GM23248 (cell line): ENCODE data around the gene PCA3.

Experiments
- EZH2 ChIP-seq: fragments of 200-600 bp; sonication (generic); IDR thresholded peaks from 2 replicates; pipeline ENCODE4 v1.6.1; 2018; ENCODE audit warnings: antibody characterized with exemption, mild to moderate bottlenecking; ENCODE audit not compliant: insufficient read depth, poor library complexity, severe bottlenecking
- EZH2phosphoT487 ChIP-seq: fragments of 200-600 bp; sonication (generic); IDR thresholded peaks from 2 replicates; pipeline ENCODE4 v1.6.1; 2018; ENCODE audit warnings: antibody characterized with exemption, moderate library complexity, mild to moderate bottlenecking, low read depth; ENCODE audit not compliant: insufficient read depth

DNA sequence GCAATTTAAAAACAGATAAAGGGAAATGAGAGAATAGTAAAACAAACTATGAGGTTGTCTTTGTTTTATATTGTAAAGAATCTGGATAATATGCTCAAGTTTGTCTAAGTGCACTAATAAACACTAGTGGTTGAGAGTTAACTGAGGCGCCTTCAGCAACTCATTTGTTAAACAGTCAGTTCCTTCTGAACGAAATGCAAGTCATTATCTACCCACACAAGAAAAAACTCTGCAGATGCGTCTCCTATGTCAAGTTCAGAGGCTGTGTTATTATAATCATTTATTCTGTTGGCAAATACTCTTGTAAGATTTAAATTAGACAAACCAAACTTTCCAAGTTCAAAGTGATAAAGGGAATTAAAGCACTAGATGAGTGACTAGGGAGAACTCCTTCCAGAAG lies 20.3 kb upstream of the PCA3 start:
- TF ChIP-seq EZH2: no peak
- TF ChIP-seq EZH2phosphoT487: no peak
